HG02759 (cell line): ENCODE data around the gene TAF10.

Experiments used
- ATAC-seq: cut with Tn5 transposase; IDR thresholded peaks from one replicate; pipeline ENCODE4 v1.9.1; 2021; ENCODE audit warnings: mild to moderate bottlenecking, moderate library complexity; ENCODE audit not compliant: unreplicated experiment

TAF10 gene

GRCh38 chr11:6609502-6610015, 2.5 kb downstream of the TAF10 start:
- no peak for ATAC-seq

GRCh38 chr11:6608726-6609501, 3.1 kb downstream of the TAF10 start:
- no peak for ATAC-seq

- no peak for ATAC-seq
Observed at GRCh38 chr11:6608011-6608410, 4.0 kb downstream of the TAF10 start.

GRCh38 chr11:6607190-6607795, 4.7 kb downstream of the TAF10 start:
- ATAC-seq, result no peak

GRCh38 chr11:6606471-6607189, 5.4 kb downstream of the TAF10 start:
- ATAC-seq, result peak; percentile 49

- no peak for ATAC-seq
Observed at GRCh38 chr11:6604790-6605189, 7.2 kb downstream of the TAF10 start.

GRCh38 chr11:6604081-6604626, 7.9 kb downstream of the TAF10 start:
- peak; percentile 36 for ATAC-seq

GRCh38 chr11:6603287-6604080, 8.5 kb downstream of the TAF10 start, which contains the start of the genes ILK and RRP8:
TSS of gene ILK (plus strand) at chr11:6603774. CDS start at chr11:6604272, 498 bp downstream.
TSS of gene RRP8 (minus strand) at chr11:6603616. CDS start at chr11:6603502, 114 bp downstream.
- ATAC-seq, result peak; percentile 82

- ATAC-seq, result no peak
Observed at GRCh38 chr11:6602096-6602940, 9.7 kb downstream of the TAF10 start.

- ATAC-seq, result no peak
Observed at GRCh38 chr11:6601041-6601461, 11.0 kb downstream of the TAF10 start.

- ATAC-seq, result no peak
Observed at GRCh38 chr11:6599881-6600390, 12.1 kb downstream of the TAF10 start.

- ATAC-seq, result no peak
Observed at GRCh38 chr11:6599449-6599848, 12.6 kb downstream of the TAF10 start.

GRCh38 chr11:6598555-6598954, 13.5 kb downstream of the TAF10 start:
- no peak for ATAC-seq

- ATAC-seq, result no peak
Observed at GRCh38 chr11:6596239-6596877, 15.7 kb downstream of the TAF10 start.

- ATAC-seq, result no peak
Observed at GRCh38 chr11:6594142-6594768, 17.8 kb downstream of the TAF10 start.

GRCh38 chr11:6588018-6588417, 24.0 kb downstream of the TAF10 start:
- no peak for ATAC-seq

GRCh38 chr11:6587360-6587953, 24.6 kb downstream of the TAF10 start:
- ATAC-seq, result no peak
